ENCODE data around the gene PTPRD. TPM values are rescaled to one million over a fixed set of nuclear protein-coding genes. Genes with fewer than 3 reads are reported as not detected.
"Not testable (repeated sequence)": the region's sequence is repeated elsewhere in the genome, so short reads cannot be mapped to it uniquely, and the experiment has no call there.

PTPRD gene
- total and polyA plus RNA-seq, 2 donors: 2.2 to 13.5 TPM

DNA sequence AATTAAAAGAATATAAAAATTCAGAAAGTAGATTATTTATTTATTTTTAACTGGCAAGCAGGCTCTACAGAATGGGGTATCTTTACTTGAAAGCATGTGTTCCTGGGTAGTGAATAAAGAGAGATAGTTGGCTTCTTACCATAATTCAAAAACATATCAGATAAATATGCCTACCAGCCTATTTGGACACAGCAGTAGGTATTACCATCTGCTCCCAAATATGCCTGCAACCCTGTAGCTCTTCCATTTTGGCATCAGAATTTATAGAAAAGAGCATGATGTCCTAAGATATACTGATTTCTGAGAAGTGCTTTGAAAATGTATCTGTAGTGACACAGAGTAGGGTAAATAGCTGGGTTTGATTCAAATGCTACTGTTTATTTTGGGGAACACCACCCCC lies 1512.7 kb downstream of the PTPRD start:
- Histone ChIP-seq H3K4me1 (ENCODE audit: control insufficient read depth in 2 of 2, insufficient read depth in 2 of 2, low read length in 2 of 2) (no peaks in the 10 kb centered on the region), H3K4me3 (ENCODE audit: low read length in 2 of 2) (no peak overlapping the region), H3K27ac (ENCODE audit: low read depth in 1 of 2, low read length in 1 of 2) (no peak overlapping the region), H3K36me3 (ENCODE audit: control insufficient read depth in 2 of 2, insufficient read depth in 2 of 2, low read length in 1 of 2) (no peaks in the 10 kb centered on the region), H3K27me3 (ENCODE audit: control insufficient read depth in 2 of 2, insufficient read depth in 1 of 2, low read length in 1 of 2) (no peaks in the 10 kb centered on the region), H3K9me3 (ENCODE audit: control insufficient read depth in 2 of 2, insufficient read depth in 1 of 2, low read length in 1 of 2) (no peaks in the 10 kb centered on the region)
- no peak for DNase-seq (ENCODE audit: low read depth in 6 of 9, low spot score in 9 of 9)

DNA sequence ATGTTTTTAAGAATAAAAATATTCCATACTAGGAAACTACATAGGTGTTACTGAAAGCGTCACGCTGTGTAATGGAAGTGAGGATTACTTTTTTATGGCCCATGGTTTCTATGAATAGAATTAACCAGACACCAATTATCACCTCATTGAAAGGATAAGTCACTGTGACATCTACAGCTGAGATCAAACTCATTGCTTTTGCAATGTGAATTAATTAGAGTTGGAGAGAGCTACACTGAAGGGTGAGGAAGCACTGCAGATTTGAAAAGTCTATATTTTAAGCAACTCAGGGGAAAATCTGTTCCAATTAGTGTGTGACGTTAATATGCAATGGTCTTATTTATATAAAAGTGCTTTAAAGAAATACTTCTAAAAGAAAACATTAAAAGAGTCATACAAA lies 1513.2 kb downstream of the PTPRD start:
- no peak overlapping the region for H3K4me3 ChIP-seq (ENCODE audit: low read length in 2 of 2)
- no peaks in the 10 kb centered on the region for H3K36me3 ChIP-seq (ENCODE audit: control insufficient read depth in 2 of 2, insufficient read depth in 2 of 2, low read length in 1 of 2)
- H3K27me3 ChIP-seq (ENCODE audit: control insufficient read depth in 2 of 2, insufficient read depth in 1 of 2, low read length in 1 of 2): no peaks in the 10 kb centered on the region
- no peaks in the 10 kb centered on the region for H3K4me1 ChIP-seq (ENCODE audit: control insufficient read depth in 2 of 2, insufficient read depth in 2 of 2, low read length in 2 of 2)
- H3K27ac ChIP-seq (ENCODE audit: low read depth in 1 of 2, low read length in 1 of 2): no peak overlapping the region
- DNase-seq (ENCODE audit: low read depth in 6 of 9, low spot score in 9 of 9): no peak
- H3K9me3 ChIP-seq (ENCODE audit: control insufficient read depth in 2 of 2, insufficient read depth in 1 of 2, low read length in 1 of 2): no peaks in the 10 kb centered on the region
- WGBS: 87% methylated on average over 3 of the region's 3 CpGs

- not testable (repeated sequence) for H3K4me1 ChIP-seq (ENCODE audit: control insufficient read depth in 2 of 2, insufficient read depth in 2 of 2, low read length in 2 of 2); H3K9me3 ChIP-seq (ENCODE audit: control insufficient read depth in 2 of 2, insufficient read depth in 1 of 2, low read length in 1 of 2); H3K4me3 ChIP-seq (ENCODE audit: low read length in 2 of 2); H3K27ac ChIP-seq (ENCODE audit: low read depth in 1 of 2, low read length in 1 of 2); H3K36me3 ChIP-seq (ENCODE audit: control insufficient read depth in 2 of 2, insufficient read depth in 2 of 2, low read length in 1 of 2); DNase-seq (ENCODE audit: low read depth in 6 of 9, low spot score in 9 of 9); H3K27me3 ChIP-seq (ENCODE audit: control insufficient read depth in 2 of 2, insufficient read depth in 1 of 2, low read length in 1 of 2)
- 92% methylated on average over 6 of the region's 6 CpGs for WGBS
These were observed 1515.5 kb downstream of the PTPRD start for GRCh38 chr9:9097254-9097653.

GRCh38 chr9:9091387-9091786 lies 1521.4 kb downstream of the PTPRD start:
- Histone ChIP-seq H3K27ac (ENCODE audit: low read depth in 1 of 2, low read length in 1 of 2) (no peak overlapping the region), H3K9me3 (ENCODE audit: control insufficient read depth in 2 of 2, insufficient read depth in 1 of 2, low read length in 1 of 2) (no peaks in the 10 kb centered on the region), H3K36me3 (ENCODE audit: control insufficient read depth in 2 of 2, insufficient read depth in 2 of 2, low read length in 1 of 2) (no peaks in the 10 kb centered on the region), H3K27me3 (ENCODE audit: control insufficient read depth in 2 of 2, insufficient read depth in 1 of 2, low read length in 1 of 2) (no peaks in the 10 kb centered on the region), H3K4me3 (ENCODE audit: low read length in 2 of 2) (no peak overlapping the region), H3K4me1 (ENCODE audit: control insufficient read depth in 2 of 2, insufficient read depth in 2 of 2, low read length in 2 of 2) (no peaks in the 10 kb centered on the region)
- no peak for DNase-seq (ENCODE audit: low read depth in 6 of 9, low spot score in 9 of 9)

DNA sequence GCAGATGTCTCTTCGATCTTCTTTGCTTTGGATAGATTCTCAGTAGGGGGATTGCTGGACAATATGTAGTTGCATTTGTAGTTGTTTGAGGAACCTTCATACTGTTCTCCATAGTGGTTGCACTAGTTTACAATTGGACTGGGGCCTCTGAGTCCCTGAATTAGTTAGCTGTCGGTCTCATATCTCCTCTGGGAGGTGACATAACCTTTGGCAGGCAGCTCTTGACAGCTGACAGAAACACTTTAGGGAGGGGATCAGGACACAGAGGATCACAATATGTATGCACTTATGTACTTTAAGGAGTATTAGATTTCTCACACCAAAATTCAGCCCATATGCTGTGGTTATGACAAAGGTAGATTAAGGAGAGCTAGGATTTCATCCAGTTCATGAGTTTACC lies 1533.3 kb downstream of the PTPRD start:
- Histone ChIP-seq H3K9me3 (ENCODE audit: control insufficient read depth in 2 of 2, insufficient read depth in 1 of 2, low read length in 1 of 2) (no peaks in the 10 kb centered on the region), H3K27ac (ENCODE audit: low read depth in 1 of 2, low read length in 1 of 2) (no peak overlapping the region), H3K27me3 (ENCODE audit: control insufficient read depth in 2 of 2, insufficient read depth in 1 of 2, low read length in 1 of 2) (no peaks in the 10 kb centered on the region), H3K4me3 (ENCODE audit: low read length in 2 of 2) (no peak overlapping the region), H3K36me3 (ENCODE audit: control insufficient read depth in 2 of 2, insufficient read depth in 2 of 2, low read length in 1 of 2) (no peaks in the 10 kb centered on the region), H3K4me1 (ENCODE audit: control insufficient read depth in 2 of 2, insufficient read depth in 2 of 2, low read length in 2 of 2) (no peaks in the 10 kb centered on the region)
- no peak for DNase-seq (ENCODE audit: low read depth in 6 of 9, low spot score in 9 of 9)
- WGBS: 77% methylated on average over 2 of the region's 2 CpGs

- WGBS: 87% methylated on average over 1 of the region's 1 CpG
- DNase-seq (ENCODE audit: low read depth in 6 of 9, low spot score in 9 of 9): no peak
- Histone ChIP-seq H3K4me1 (ENCODE audit: control insufficient read depth in 2 of 2, insufficient read depth in 2 of 2, low read length in 2 of 2) (no peaks in the 10 kb centered on the region), H3K36me3 (ENCODE audit: control insufficient read depth in 2 of 2, insufficient read depth in 2 of 2, low read length in 1 of 2) (no peaks in the 10 kb centered on the region), H3K27ac (ENCODE audit: low read depth in 1 of 2, low read length in 1 of 2) (no peak overlapping the region), H3K27me3 (ENCODE audit: control insufficient read depth in 2 of 2, insufficient read depth in 1 of 2, low read length in 1 of 2) (no peaks in the 10 kb centered on the region), H3K4me3 (ENCODE audit: low read length in 2 of 2) (no peak overlapping the region), H3K9me3 (ENCODE audit: control insufficient read depth in 2 of 2, insufficient read depth in 1 of 2, low read length in 1 of 2) (no peaks in the 10 kb centered on the region)
These were observed 1534.5 kb downstream of the PTPRD start for GRCh38 chr9:9078301-9078700.

DNA sequence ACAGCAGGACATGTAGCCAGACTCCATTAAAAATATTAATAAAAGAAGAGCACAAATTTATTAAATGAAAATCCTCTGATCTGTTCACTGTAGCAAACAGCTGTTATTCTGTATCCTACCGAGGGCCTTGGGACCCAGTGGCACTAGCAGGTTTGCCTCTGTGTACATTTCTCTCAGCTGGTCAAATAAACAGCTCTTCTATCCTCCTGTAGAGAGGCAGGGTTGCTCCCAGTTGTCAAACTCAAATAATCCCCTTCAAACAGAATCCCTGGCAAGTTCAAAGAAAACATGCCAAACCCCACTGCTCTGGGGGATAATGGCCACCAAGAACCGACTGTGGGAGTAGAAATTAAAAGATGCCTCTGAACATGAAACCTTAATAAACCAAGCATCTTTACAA lies 1551.2 kb downstream of the PTPRD start:
- no peaks in the 10 kb centered on the region for H3K27me3 ChIP-seq (ENCODE audit: control insufficient read depth in 2 of 2, insufficient read depth in 1 of 2, low read length in 1 of 2)
- no peaks in the 10 kb centered on the region for H3K9me3 ChIP-seq (ENCODE audit: control insufficient read depth in 2 of 2, insufficient read depth in 1 of 2, low read length in 1 of 2)
- no peak overlapping the region for H3K4me3 ChIP-seq (ENCODE audit: low read length in 2 of 2)
- no peaks in the 10 kb centered on the region for H3K36me3 ChIP-seq (ENCODE audit: control insufficient read depth in 2 of 2, insufficient read depth in 2 of 2, low read length in 1 of 2)
- 70% methylated on average over 2 of the region's 2 CpGs for WGBS
- H3K27ac ChIP-seq (ENCODE audit: low read depth in 1 of 2, low read length in 1 of 2): no peak overlapping the region
- DNase-seq (ENCODE audit: low read depth in 6 of 9, low spot score in 9 of 9): no peak
- H3K4me1 ChIP-seq (ENCODE audit: control insufficient read depth in 2 of 2, insufficient read depth in 2 of 2, low read length in 2 of 2): no peaks in the 10 kb centered on the region

GRCh38 chr9:9054354-9054992 lies 1558.3 kb downstream of the PTPRD start:
- H3K9me3 ChIP-seq (ENCODE audit: control insufficient read depth in 2 of 2, insufficient read depth in 1 of 2, low read length in 1 of 2): no peaks in the 10 kb centered on the region
- H3K27ac ChIP-seq (ENCODE audit: low read depth in 1 of 2, low read length in 1 of 2): no peak overlapping the region
- no peaks in the 10 kb centered on the region for H3K36me3 ChIP-seq (ENCODE audit: control insufficient read depth in 2 of 2, insufficient read depth in 2 of 2, low read length in 1 of 2)
- no peaks in the 10 kb centered on the region for H3K27me3 ChIP-seq (ENCODE audit: control insufficient read depth in 2 of 2, insufficient read depth in 1 of 2, low read length in 1 of 2)
- H3K4me1 ChIP-seq (ENCODE audit: control insufficient read depth in 2 of 2, insufficient read depth in 2 of 2, low read length in 2 of 2): no peaks in the 10 kb centered on the region
- DNase-seq (ENCODE audit: low read depth in 6 of 9, low spot score in 9 of 9): no peak
- no peak overlapping the region for H3K4me3 ChIP-seq (ENCODE audit: low read length in 2 of 2)
- 80% methylated on average over 3 of the region's 3 CpGs for WGBS

GRCh38 chr9:9045572-9045971 lies 1567.2 kb downstream of the PTPRD start:
- WGBS: 90% methylated on average over 2 of the region's 2 CpGs
- H3K27ac ChIP-seq (ENCODE audit: low read depth in 1 of 2, low read length in 1 of 2): no peak overlapping the region
- no peak for DNase-seq (ENCODE audit: low read depth in 6 of 9, low spot score in 9 of 9)
- H3K27me3 ChIP-seq (ENCODE audit: control insufficient read depth in 2 of 2, insufficient read depth in 1 of 2, low read length in 1 of 2): no peaks in the 10 kb centered on the region
- no peak overlapping the region for H3K4me3 ChIP-seq (ENCODE audit: low read length in 2 of 2)
- no peaks in the 10 kb centered on the region for H3K36me3 ChIP-seq (ENCODE audit: control insufficient read depth in 2 of 2, insufficient read depth in 2 of 2, low read length in 1 of 2)
- no peaks in the 10 kb centered on the region for H3K4me1 ChIP-seq (ENCODE audit: control insufficient read depth in 2 of 2, insufficient read depth in 2 of 2, low read length in 2 of 2)
- no peaks in the 10 kb centered on the region for H3K9me3 ChIP-seq (ENCODE audit: control insufficient read depth in 2 of 2, insufficient read depth in 1 of 2, low read length in 1 of 2)

- Histone ChIP-seq H3K4me1 (ENCODE audit: control insufficient read depth in 2 of 2, insufficient read depth in 2 of 2, low read length in 2 of 2) (no peaks in the 10 kb centered on the region), H3K27me3 (ENCODE audit: control insufficient read depth in 2 of 2, insufficient read depth in 1 of 2, low read length in 1 of 2) (no peaks in the 10 kb centered on the region), H3K4me3 (ENCODE audit: low read length in 2 of 2) (no peak overlapping the region), H3K27ac (ENCODE audit: low read depth in 1 of 2, low read length in 1 of 2) (no peak overlapping the region), H3K9me3 (ENCODE audit: control insufficient read depth in 2 of 2, insufficient read depth in 1 of 2, low read length in 1 of 2) (no peaks in the 10 kb centered on the region), H3K36me3 (ENCODE audit: control insufficient read depth in 2 of 2, insufficient read depth in 2 of 2, low read length in 1 of 2) (no peaks in the 10 kb centered on the region)
- WGBS: 66% methylated on average over 4 of the region's 4 CpGs
- no peak for DNase-seq (ENCODE audit: low read depth in 6 of 9, low spot score in 9 of 9)
These were observed 1567.7 kb downstream of the PTPRD start for GRCh38 chr9:9045072-9045471.

Data from thymus (tissue), 11 donors.